ENCODE data around the gene JAKMIP1.
"Not testable (repeated sequence)": the region's sequence is repeated elsewhere in the genome, so short reads cannot be mapped to it uniquely, and the experiment has no call there.

Gene JAKMIP1

GRCh38 chr4:6142935-6143602 lies 57.3 kb downstream of the JAKMIP1 start:
- TF ChIP-seq ZNF274 (IDR thresholded peaks at IDR 0.05; ENCODE audit: low read depth, low read length) = no peak
- H3K4me3 ChIP-seq (ENCODE audit: low read length) = no peak overlapping the region

GRCh38 chr4:6142511-6142910 lies 57.8 kb downstream of the JAKMIP1 start:
- no peak for TF ChIP-seq ZNF274 (IDR thresholded peaks at IDR 0.05; ENCODE audit: low read depth, low read length)
- H3K4me3 ChIP-seq (ENCODE audit: low read length) = no peak overlapping the region

GRCh38 chr4:6141554-6141953 lies 58.8 kb downstream of the JAKMIP1 start:
- TF ChIP-seq ZNF274 (IDR thresholded peaks at IDR 0.05; ENCODE audit: low read depth, low read length) = no peak

GRCh38 chr4:6141021-6141420 lies 59.3 kb downstream of the JAKMIP1 start:
- H3K4me3 ChIP-seq (ENCODE audit: low read length) = not testable (repeated sequence)

More at GRCh38 chr4:6141554-6141953, 58.8 kb downstream of the JAKMIP1 start:
- H3K4me3 ChIP-seq (ENCODE audit: low read length) = no peak overlapping the region

GRCh38 chr4:6137747-6138135 lies 62.6 kb downstream of the JAKMIP1 start:
- no peak overlapping the region for H3K4me3 ChIP-seq (ENCODE audit: low read length)
- TF ChIP-seq ZNF274 (IDR thresholded peaks at IDR 0.05; ENCODE audit: low read depth, low read length) = no peak

- no peak for TF ChIP-seq ZNF274 (IDR thresholded peaks at IDR 0.05; ENCODE audit: low read depth, low read length)
- H3K4me3 ChIP-seq (ENCODE audit: low read length) = no peak overlapping the region
Observed at GRCh38 chr4:6137027-6137746, 63.2 kb downstream of the JAKMIP1 start.

GRCh38 chr4:6134612-6135220 lies 65.6 kb downstream of the JAKMIP1 start:
- no peak for TF ChIP-seq ZNF274 (IDR thresholded peaks at IDR 0.05; ENCODE audit: low read depth, low read length)
- H3K4me3 ChIP-seq (ENCODE audit: low read length) = no peak overlapping the region

GRCh38 chr4:6132716-6133115 lies 67.6 kb downstream of the JAKMIP1 start:
- no peak for TF ChIP-seq ZNF274 (IDR thresholded peaks at IDR 0.05; ENCODE audit: low read depth, low read length)
- no peak overlapping the region for H3K4me3 ChIP-seq (ENCODE audit: low read length)

GRCh38 chr4:6128221-6128850 lies 72.0 kb downstream of the JAKMIP1 start:
- H3K4me3 ChIP-seq (ENCODE audit: low read length) = no peak overlapping the region
- TF ChIP-seq ZNF274 (IDR thresholded peaks at IDR 0.05; ENCODE audit: low read depth, low read length) = no peak

- no peak overlapping the region for H3K4me3 ChIP-seq (ENCODE audit: low read length)
- TF ChIP-seq ZNF274 (IDR thresholded peaks at IDR 0.05; ENCODE audit: low read depth, low read length) = no peak
Observed at GRCh38 chr4:6126971-6127745, 73.2 kb downstream of the JAKMIP1 start.

- no peak for TF ChIP-seq ZNF274 (IDR thresholded peaks at IDR 0.05; ENCODE audit: low read depth, low read length)
- H3K4me3 ChIP-seq (ENCODE audit: low read length) = no peak overlapping the region
Observed at GRCh38 chr4:6125103-6125651, 75.2 kb downstream of the JAKMIP1 start.

GRCh38 chr4:6124386-6125102 lies 75.8 kb downstream of the JAKMIP1 start:
- H3K4me3 ChIP-seq (ENCODE audit: low read length) = no peak overlapping the region
- TF ChIP-seq ZNF274 (IDR thresholded peaks at IDR 0.05; ENCODE audit: low read depth, low read length) = no peak

GRCh38 chr4:6123976-6124375 lies 76.4 kb downstream of the JAKMIP1 start:
- no peak overlapping the region for H3K4me3 ChIP-seq (ENCODE audit: low read length)
- no peak for TF ChIP-seq ZNF274 (IDR thresholded peaks at IDR 0.05; ENCODE audit: low read depth, low read length)
